Adrenal gland (tissue), 12 donors: ENCODE data around the gene ZNF215. TPM values are rescaled to one million over a fixed set of nuclear protein-coding genes. Genes with fewer than 3 reads are reported as not detected.

Experiments used
- DNase-seq, 7 donors: peaks; one replicate each; pipeline ENCODE4 v3.0.0-alpha.2; 2019 to 2020
- H3K27ac ChIP-seq, 5 donors: fragments of 200-600 bp; sonication (generic) in 4 of 5; 1 replicate in 3 of 5; 2 replicates in 2 of 5; pipeline versions ENCODE4 v1.5.1 to v1.8.0; 2016 to 2020; ENCODE audit warnings: mild to moderate bottlenecking in 1 of 5
- H3K27me3 ChIP-seq: fragments of 200-600 bp; 2 replicates; pipeline ENCODE4 v1.8.0; 2021
- H3K36me3 ChIP-seq, 2 donors: fragments of 200-600 bp; replicated peaks in 1 of 2; 1 replicate in 1 of 2; 2 replicates in 1 of 2; pipeline versions ENCODE4 v1.5.1 to v1.8.0; 2018 to 2022
- H3K4me1 ChIP-seq, 2 donors: fragments of 200-600 bp; replicated peaks in 1 of 2; 1 replicate in 1 of 2; 2 replicates in 1 of 2; pipeline versions ENCODE4 v1.5.1 to v1.8.0; 2018 to 2021
- H3K4me3 ChIP-seq, 4 donors: fragments of 200-600 bp; sonication (generic) in 3 of 4; one replicate each; pipeline ENCODE4 v1.5.1; 2016 to 2018
- H3K9me3 ChIP-seq, 3 donors: fragments of 200-600 bp; sonication (generic) in 1 of 3; replicated peaks in 1 of 3; 1 replicate in 2 of 3; 2 replicates in 1 of 3; pipeline versions ENCODE4 v1.5.1 to v1.8.0; 2016 to 2021
- CTCF ChIP-seq, 6 experiments: fragments of 450-650 bp in 4 of 6; fragments of 200-600 bp in 2 of 6; sonication (generic) in 1 of 6; IDR thresholded peaks; 1 replicate in 5 of 6; 2 replicates in 1 of 6; pipeline versions ENCODE4 v1.5.1 to v1.8.0; 2016 to 2021; ENCODE audit warnings: antibody characterized with exemption in 6 of 6, mild to moderate bottlenecking in 2 of 6, moderate library complexity in 1 of 6
- POLR2A ChIP-seq, 2 donors: fragments of 450-650 bp; IDR thresholded peaks; one replicate each; pipeline ENCODE4 v1.6.1; 2017; ENCODE audit warnings: antibody characterized with exemption in 2 of 2, mild to moderate bottlenecking in 2 of 2, moderate library complexity in 1 of 2
- WGBS, 4 donors: extraction: QIAGEN DNeasy Blood & Tissue Kit in 2 of 4; methylation state at CpG; one replicate each; pipeline versions ENCODE4 v1.1.5 to v1.1.7; 2013 to 2017; 5-methylcytosine and 5-hydroxymethylcytosine counted together
- intact Hi-C, 2 donors: fragments of 100-400 bp; cut with DNase I; formaldehyde crosslinking; loops; one replicate each; pipeline versions ENCODE4 v1.14.1 to v1.15.0; 2022 to 2023
- polyA plus RNA-seq, 3 donors: library from polyadenylated mRNA; stranded (reverse); fragments of 200-250 nt in 2 of 3; fragments of 350-450 nt in 1 of 3; fragmentation: Illumina TruSeq in 1 of 3; extraction: RNeasy Lipid Tissue Mini Kit (QIAGEN cat#74804) in 1 of 3; gene quantifications; one replicate each; pipeline ENCODE4 v1.2.3, GENCODE V29; 2013 to 2014
- total RNA-seq, 9 donors: library from RNA; depleted of rRNA in 4 of 9; stranded (reverse); fragments of >200 nt in 4 of 9; fragments of 120-200 nt in 1 of 9; fragmentation: NEBNext Ultra II Directional in 1 of 9; extraction: Animal tissue kit (Norgen Biotek cat#: 25700) in 1 of 9; gene quantifications; one replicate each; pipeline versions ENCODE4 v1.1.0 to v1.2.4, GENCODE V29; 2013 to 2023
- donor health status: healthy with polysubstance abuse.
- donor health status: Bipolar disorder and iron deficiency.
- donor health status: DM: yes; HTN: yes; CAD: no.
- donor health status: DM: no; HTN: no; CAD: no.
- donor health status: DM: no; HTN: no; CAD: no.
- donor health status: DM: yes; HTN: yes; CAD: no.

ZNF215 gene
- total and polyA plus RNA-seq, 12 donors: 0.34 to 2.6 (median 1.4) TPM

- WGBS, 4 donors: 82 to 100% (median 88%) methylated on average over 1 of the region's 1 CpG
- Histone ChIP-seq H3K4me1 (no peaks in the 10 kb centered on the region), H3K27ac (no peak within 1 kb of the TSS), H3K9me3 (no peaks in the 10 kb centered on the region), H3K27me3 (no peaks in the 10 kb centered on the region), H3K36me3 (no peaks in the 10 kb centered on the region), H3K4me3 (no peak within 1 kb of the TSS)
- no peak for TF ChIP-seq POLR2A (IDR thresholded peaks at IDR 0.05)
- no peak for TF ChIP-seq CTCF (IDR thresholded peaks at IDR 0.05)
- intact Hi-C loops: no loop called here
- DNase-seq: no peak
Observed at GRCh38 chr11:6920702-6921101, 5.5 kb upstream of the ZNF215 start, which contains the start of gene OR2D3. OR2D3 (plus strand) TSS chr11:6921002; CDS start chr11:6921002, 0 bp downstream.

GRCh38 chr11:6925007-6925577, 1.1 kb upstream of the ZNF215 start:
- H3K4me1 ChIP-seq: no peaks in the 10 kb centered on the region
- H3K9me3 ChIP-seq: no peaks in the 10 kb centered on the region
- H3K27ac ChIP-seq: no peak overlapping the region
- no peak overlapping the region for H3K4me3 ChIP-seq
- H3K27me3 ChIP-seq: no peaks in the 10 kb centered on the region
- no peaks in the 10 kb centered on the region for H3K36me3 ChIP-seq
- no peak for TF ChIP-seq CTCF (IDR thresholded peaks at IDR 0.05)
- TF ChIP-seq POLR2A (IDR thresholded peaks at IDR 0.05): no peak
- intact Hi-C loops: no loop called here
- DNase-seq: no peak

DNA sequence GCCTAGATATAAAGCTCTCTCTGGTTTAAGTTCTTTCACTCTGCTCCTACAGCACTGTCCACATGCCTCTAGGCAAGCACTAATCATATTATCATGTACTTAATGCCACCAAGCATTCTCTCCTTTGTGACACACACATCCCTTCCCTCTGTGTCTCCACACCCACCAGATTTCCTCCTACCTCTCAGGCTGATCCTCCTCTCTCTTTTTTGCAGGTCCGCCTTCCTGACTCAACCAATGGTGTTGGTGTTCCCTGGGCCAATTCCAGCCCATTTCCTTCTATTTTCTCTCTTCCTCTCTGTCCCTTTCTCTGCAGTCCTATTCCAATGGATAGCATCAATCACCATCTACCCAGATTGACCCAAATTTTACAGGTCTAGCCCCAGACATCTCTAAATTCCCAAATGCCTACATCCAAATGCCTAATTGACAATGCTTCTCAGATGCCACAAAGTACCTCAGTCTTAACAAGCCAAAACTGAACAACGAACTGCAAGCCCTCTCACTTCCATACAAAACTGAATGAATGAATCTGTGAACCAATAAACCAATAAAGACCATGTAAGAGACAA, 504 bp upstream of the ZNF215 start:
- Histone ChIP-seq H3K27ac (peak overlapping the region in 3 of 5 donors; percentile 35 to 73 (median 55)), H3K4me1 (no peaks in the 10 kb centered on the region), H3K4me3 (peak overlapping the region in 2 of 4 donors; percentile 29 to 78), H3K36me3 (no peaks in the 10 kb centered on the region), H3K9me3 (no peaks in the 10 kb centered on the region), H3K27me3 (no peaks in the 10 kb centered on the region)
- no peak for DNase-seq
- intact Hi-C loops: no loop called here
- WGBS, 4 donors: 55 to 70% (median 64%) methylated on average over 2 of the region's 2 CpGs
- TF ChIP-seq POLR2A (IDR thresholded peaks at IDR 0.05) (no peak), CTCF (IDR thresholded peaks at IDR 0.05) (no peak)

- WGBS, 4 donors: 15 to 18% (median 16%) methylated on average over 11 of the region's 11 CpGs
- H3K27ac ChIP-seq: peak overlapping the region in 2 of 5 donors; percentile 55 to 73
- no peak for DNase-seq
- H3K36me3 ChIP-seq: no peaks in the 10 kb centered on the region
- TF ChIP-seq POLR2A (IDR thresholded peaks at IDR 0.05) (no peak), CTCF (IDR thresholded peaks at IDR 0.05) (no peak)
- intact Hi-C loops: no loop called here
- H3K4me1 ChIP-seq: no peaks in the 10 kb centered on the region
- H3K27me3 ChIP-seq: no peaks in the 10 kb centered on the region
- H3K4me3 ChIP-seq: peak overlapping the region in 2 of 4 donors; percentile 29 to 78
- H3K9me3 ChIP-seq: no peaks in the 10 kb centered on the region
Observed at GRCh38 chr11:6927030-6927617, 898 bp downstream of the ZNF215 start.
